Astrocyte (in vitro differentiated cells and primary cell): ENCODE data around the gene BEST3. TPM values are rescaled to one million over a fixed set of nuclear protein-coding genes. Genes with fewer than 3 reads are reported as not detected.
"Not testable (repeated sequence)": the region's sequence is repeated elsewhere in the genome, so short reads cannot be mapped to it uniquely, and the experiment has no call there.

Experiments used
- DNase-seq: peaks from one replicate; pipeline ENCODE4 v3.0.0-alpha.2; 2010; ENCODE audit warnings: low read depth
- FAIRE-seq: peaks from 2 replicates; lab custom pipeline; 2011; peaks lifted over from hg19 to GRCh38; lab: Jason Lieb, UNC
- H2AFZ ChIP-seq: 2 replicates; pipeline ENCODE4 v1.6.0; 2012; ENCODE audit warnings: low read depth, low read length, inconsistent platforms
- H3K27ac ChIP-seq: 2 replicates; pipeline ENCODE4 v1.5.1; 2011; ENCODE audit warnings: low read depth, low read length, inconsistent platforms
- H3K27me3 ChIP-seq: 2 replicates; pipeline ENCODE4 v1.6.0; 2011; ENCODE audit warnings: low read length, inconsistent platforms; ENCODE audit not compliant: insufficient read depth
- H3K36me3 ChIP-seq: 2 replicates; pipeline ENCODE4 v1.5.1; 2011; ENCODE audit warnings: low read length, inconsistent platforms; ENCODE audit not compliant: insufficient read depth
- H3K4me1 ChIP-seq: 2 replicates; pipeline ENCODE4 v1.5.1; 2011; ENCODE audit warnings: low read length, inconsistent platforms; ENCODE audit not compliant: insufficient read depth
- H3K4me2 ChIP-seq: 2 replicates; pipeline ENCODE4 v1.6.0; 2012; ENCODE audit warnings: low read length, inconsistent platforms
- H3K4me3 ChIP-seq: 2 replicates; pipeline ENCODE4 v1.5.1; 2011; ENCODE audit warnings: low read depth, mild to moderate bottlenecking, low read length, inconsistent platforms; ENCODE audit not compliant: insufficient read depth
- H3K79me2 ChIP-seq: 2 replicates; pipeline ENCODE4 v1.6.0; 2012; ENCODE audit warnings: mild to moderate bottlenecking, low read length, inconsistent platforms; ENCODE audit not compliant: insufficient read depth
- H3K9ac ChIP-seq: 2 replicates; pipeline ENCODE4 v1.6.0; 2012; ENCODE audit warnings: mild to moderate bottlenecking, low read length, inconsistent platforms
- H3K9me3 ChIP-seq: 2 replicates; pipeline ENCODE4 v1.5.1; 2012; ENCODE audit warnings: low read depth, mild to moderate bottlenecking, low read length, inconsistent platforms; ENCODE audit not compliant: insufficient read depth
- H4K20me1 ChIP-seq: 2 replicates; pipeline ENCODE4 v1.6.0; 2012; ENCODE audit warnings: low read length, inconsistent platforms; ENCODE audit not compliant: insufficient read depth
- H3K27ac Mint-ChIP-seq: one replicate; pipeline ENCODE4 v1.8.0; 2021; ENCODE audit warnings: mild to moderate bottlenecking, mixed read lengths; ENCODE audit not compliant: unreplicated experiment
- H3K27me3 Mint-ChIP-seq: one replicate; pipeline ENCODE4 v1.8.0; 2021; ENCODE audit warnings: low read depth, mixed read lengths; ENCODE audit not compliant: unreplicated experiment
- H3K36me3 Mint-ChIP-seq: one replicate; pipeline ENCODE4 v1.8.0; 2021; ENCODE audit warnings: low read depth, mixed read lengths; ENCODE audit not compliant: unreplicated experiment
- H3K4me1 Mint-ChIP-seq: one replicate; pipeline ENCODE4 v1.8.0; 2021; ENCODE audit warnings: low read depth, mixed read lengths; ENCODE audit not compliant: unreplicated experiment
- H3K4me3 Mint-ChIP-seq: one replicate; pipeline ENCODE4 v1.8.0; 2021; ENCODE audit warnings: mild to moderate bottlenecking, moderate library complexity, mixed read lengths; ENCODE audit not compliant: unreplicated experiment
- H3K9me3 Mint-ChIP-seq: one replicate; pipeline ENCODE4 v1.8.0; 2021; ENCODE audit warnings: mild to moderate bottlenecking, mixed read lengths; ENCODE audit not compliant: unreplicated experiment
- CTCF ChIP-seq: IDR thresholded peaks from 2 replicates; pipeline ENCODE4 v1.5.1; 2011; ENCODE audit warnings: low read depth, mild to moderate bottlenecking, inconsistent platforms, low read length, moderate library complexity; ENCODE audit not compliant: insufficient read depth
- EZH2 ChIP-seq: IDR thresholded peaks from 2 replicates; pipeline ENCODE4 v1.6.1; 2012; ENCODE audit warnings: mild to moderate bottlenecking, low read length, inconsistent platforms; ENCODE audit not compliant: insufficient read depth
- total RNA-seq: library from RNA; stranded (reverse); gene quantifications from 2 replicates; pipeline ENCODE4 v1.2.1, GENCODE V29; 2021

BEST3 gene
- total RNA-seq, 1 donor from 2014 or later = 1.2 TPM

- TF ChIP-seq EZH2 = no peak
- no peaks in the 10 kb centered on the region for H3K9me3 ChIP-seq
- DNase-seq = no peak
- no peak within 1 kb of the TSS for H2AFZ ChIP-seq
- H3K4me3 Mint-ChIP-seq = no peak within 1 kb of the TSS
- no peak within 1 kb of the TSS for H3K4me2 ChIP-seq
- no peaks in the 10 kb centered on the region for H3K27me3 ChIP-seq
- H3K79me2 ChIP-seq = no peaks in the 10 kb centered on the region
- no peaks in the 10 kb centered on the region for H3K4me1 ChIP-seq
- H4K20me1 ChIP-seq = no peaks in the 10 kb centered on the region
- no peaks in the 10 kb centered on the region for H3K36me3 Mint-ChIP-seq
- H3K36me3 ChIP-seq = no peaks in the 10 kb centered on the region
- H3K4me3 ChIP-seq = no peak within 1 kb of the TSS
- peaks cover 3% of the 10 kb centered on the region for H3K9me3 Mint-ChIP-seq
- no peak within 1 kb of the TSS for H3K9ac ChIP-seq
- peaks cover 5% of the 10 kb centered on the region for H3K4me1 Mint-ChIP-seq
- H3K27ac Mint-ChIP-seq = no peak within 1 kb of the TSS
- H3K27me3 Mint-ChIP-seq = peaks cover 3% of the 10 kb centered on the region
- FAIRE-seq = no peak
- H3K27ac ChIP-seq = no peak within 1 kb of the TSS
Observed at GRCh38 chr12:69610729-69611128, 88.4 kb downstream of the BEST3 start, which contains the start of gene LRRC10. TSS of gene LRRC10 (minus strand) at chr12:69610907. CDS start at chr12:69610838, 69 bp downstream.

DNA sequence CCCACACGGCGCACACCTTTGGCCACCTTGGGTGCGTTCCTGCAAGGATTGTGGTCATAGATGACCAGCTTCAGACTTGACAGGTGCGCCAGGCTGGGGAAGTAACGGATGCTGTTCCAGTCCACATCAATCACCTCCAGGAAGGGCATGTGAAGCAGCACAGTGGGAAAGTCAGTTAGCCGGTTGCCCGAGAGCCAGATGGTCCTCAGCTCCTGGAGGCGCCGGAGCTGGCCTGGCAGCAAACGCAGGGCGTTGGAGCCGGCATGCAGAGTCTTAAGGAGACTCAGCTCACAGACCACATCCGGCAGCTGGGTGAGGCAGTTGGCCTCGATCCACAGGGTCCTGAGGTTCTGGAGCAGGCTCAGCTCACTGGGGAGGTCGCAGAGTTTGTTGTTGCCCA is 89.0 kb downstream of the BEST3 start:
- Mint-ChIP-seq H3K36me3 (no peaks in the 10 kb centered on the region), H3K4me3 (no peak overlapping the region), H3K27ac (no peak overlapping the region), H3K9me3 (no peaks in the 10 kb centered on the region), H3K4me1 (peaks cover 5% of the 10 kb centered on the region), H3K27me3 (peaks cover 3% of the 10 kb centered on the region)
- Histone ChIP-seq H4K20me1 (no peaks in the 10 kb centered on the region), H3K27me3 (no peaks in the 10 kb centered on the region), H3K4me1 (no peaks in the 10 kb centered on the region), H3K36me3 (no peaks in the 10 kb centered on the region), H3K27ac (no peak overlapping the region), H3K4me2 (no peak overlapping the region), H2AFZ (no peak overlapping the region), H3K9ac (no peak overlapping the region), H3K79me2 (no peaks in the 10 kb centered on the region), H3K4me3 (no peak overlapping the region), H3K9me3 (no peaks in the 10 kb centered on the region)
- FAIRE-seq (no peak), DNase-seq (no peak)
- no peak for TF ChIP-seq EZH2
- TF ChIP-seq CTCF = no peak

- Mint-ChIP-seq H3K27ac (no peak overlapping the region), H3K4me1 (peaks cover 5% of the 10 kb centered on the region), H3K4me3 (no peak overlapping the region), H3K9me3 (no peaks in the 10 kb centered on the region), H3K36me3 (peaks cover 3% of the 10 kb centered on the region), H3K27me3 (peaks cover 3% of the 10 kb centered on the region)
- Histone ChIP-seq H3K27ac (no peak overlapping the region), H4K20me1 (peaks cover 2% of the 10 kb centered on the region), H2AFZ (no peak overlapping the region), H3K27me3 (no peaks in the 10 kb centered on the region), H3K79me2 (no peaks in the 10 kb centered on the region), H3K9me3 (no peaks in the 10 kb centered on the region), H3K4me2 (no peak overlapping the region), H3K36me3 (peaks cover 3% of the 10 kb centered on the region), H3K4me1 (no peaks in the 10 kb centered on the region), H3K9ac (no peak overlapping the region), H3K4me3 (no peak overlapping the region)
- DNase-seq = no peak
- TF ChIP-seq CTCF = no peak
- TF ChIP-seq EZH2 = no peak
- FAIRE-seq = no peak
Observed at GRCh38 chr12:69608114-69608513, 91.0 kb downstream of the BEST3 start.

- FAIRE-seq = not testable (repeated sequence)
Observed at GRCh38 chr12:69604275-69604674, 94.8 kb downstream of the BEST3 start.

More at GRCh38 chr12:69604275-69604674, 94.8 kb downstream of the BEST3 start:
- peaks cover 11% of the 10 kb centered on the region for H3K36me3 Mint-ChIP-seq
- not testable (repeated sequence) for H3K4me2 ChIP-seq, H3K4me3 Mint-ChIP-seq, H3K4me3 ChIP-seq, H3K9me3 ChIP-seq, H3K27ac ChIP-seq, H3K27me3 Mint-ChIP-seq, H3K27ac Mint-ChIP-seq, H2AFZ ChIP-seq, H3K9me3 Mint-ChIP-seq, H3K4me1 Mint-ChIP-seq, DNase-seq, H3K4me1 ChIP-seq, H3K27me3 ChIP-seq, H3K79me2 ChIP-seq, H3K9ac ChIP-seq
- Histone ChIP-seq H4K20me1 (peaks cover 12% of the 10 kb centered on the region), H3K36me3 (peaks cover 28% of the 10 kb centered on the region)
